Measurements from ENCODE around the gene MMP25.
"Not testable (repeated sequence)": the region's sequence is repeated elsewhere in the genome, so short reads cannot be mapped to it uniquely, and the experiment has no call there.

Gene MMP25

DNA sequence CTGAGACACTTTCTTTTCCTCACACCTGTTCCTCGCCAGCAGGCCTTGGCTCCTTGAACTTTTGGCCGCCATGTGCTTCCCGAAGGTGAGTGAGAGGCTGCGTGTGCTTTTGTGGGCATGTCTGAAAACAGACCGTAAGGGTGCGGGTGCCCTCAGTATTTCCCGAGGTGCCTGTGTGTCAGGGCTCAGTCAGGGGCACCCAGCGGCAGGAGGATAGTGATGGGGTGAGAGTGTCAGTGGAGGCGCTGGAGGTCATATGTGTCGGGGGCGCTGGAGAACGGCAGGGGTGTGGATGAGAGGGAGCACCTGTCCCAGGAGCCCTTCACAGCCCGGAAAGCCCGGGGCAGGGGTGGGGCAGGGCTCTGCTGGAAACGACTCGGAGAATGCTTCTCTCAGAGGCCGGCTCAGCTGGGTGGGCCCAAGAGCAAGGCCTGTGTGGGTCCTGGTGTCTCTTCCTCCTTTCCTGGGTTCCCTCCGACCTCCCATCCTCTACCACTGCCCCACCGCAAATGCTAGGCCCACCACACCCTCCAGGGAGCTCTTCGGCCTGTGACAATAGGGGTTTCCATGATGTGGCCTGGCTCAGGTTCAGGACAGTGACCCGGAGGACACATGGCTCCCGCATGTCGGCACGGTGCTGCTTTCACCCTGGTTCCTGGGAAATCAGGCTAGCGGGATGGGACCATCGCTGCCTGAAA, 19.5 kb downstream of the MMP25 start:
- H3K27me3 ChIP-seq (ENCODE audit: control insufficient read depth, insufficient read depth, low read length), result no peaks in the 10 kb centered on the region
- no peaks in the 10 kb centered on the region for H3K36me3 ChIP-seq (ENCODE audit: control insufficient read depth, insufficient read depth, low read length)
- peaks cover 2% of the 10 kb centered on the region; the same call in 1 of the 2 replicates for H3K4me1 ChIP-seq (ENCODE audit: control insufficient read depth, insufficient read depth, low read length)
- no peak overlapping the region for H3K27ac ChIP-seq (ENCODE audit: low read length)
- WGBS (ENCODE audit: insufficient coverage, insufficient read length), result no CpG with 5 or more reads among the region's 26 CpGs
- no peak overlapping the region for H3K4me3 ChIP-seq (ENCODE audit: low read length)
- H3K9me3 ChIP-seq (ENCODE audit: control insufficient read depth, insufficient read depth, low read length), result no peaks in the 10 kb centered on the region
- no peak for DNase-seq (ENCODE audit: low read depth, low spot score)

DNA sequence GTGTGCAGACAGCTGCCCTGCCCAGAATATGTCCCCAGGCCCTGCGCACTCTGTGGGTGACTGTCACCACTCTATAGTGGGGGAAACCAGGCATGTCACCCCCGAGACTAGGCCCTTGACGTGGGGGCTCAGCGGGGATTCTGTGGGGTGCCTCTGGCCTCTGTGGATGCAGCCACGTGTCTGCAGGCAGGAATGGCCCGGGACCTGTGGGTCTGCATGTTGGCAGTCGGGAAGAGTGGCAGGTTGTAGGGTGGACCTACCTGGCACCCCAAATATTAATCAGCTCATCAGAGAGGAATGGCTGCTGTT, 20.0 kb downstream of the MMP25 start:
- H3K27ac ChIP-seq (ENCODE audit: low read length), result no peak overlapping the region
- DNase-seq (ENCODE audit: low read depth, low spot score), result no peak
- no peaks in the 10 kb centered on the region for H3K27me3 ChIP-seq (ENCODE audit: control insufficient read depth, insufficient read depth, low read length)

DNA sequence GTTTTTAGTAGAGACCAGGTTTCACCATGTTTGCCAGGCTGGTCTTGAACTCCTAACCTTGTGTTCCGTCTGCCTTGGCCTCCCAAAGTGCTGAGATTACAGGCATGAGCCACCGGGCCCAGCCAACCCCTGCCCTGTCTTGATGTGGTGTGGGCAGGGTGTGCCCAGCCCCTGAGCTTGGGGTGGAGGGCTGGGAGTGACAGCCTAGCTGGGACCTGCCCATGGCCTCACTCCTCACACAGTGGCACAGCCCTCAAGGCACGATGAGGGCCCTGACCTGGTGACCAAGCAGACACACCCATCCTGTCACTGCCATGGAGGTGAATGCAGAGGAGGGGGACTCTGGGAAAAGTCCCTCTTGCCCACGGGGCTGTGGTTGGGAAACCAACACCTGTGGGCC, 22.1 kb downstream of the MMP25 start:
- Histone ChIP-seq H3K4me1 (ENCODE audit: control insufficient read depth, insufficient read depth, low read length) (peaks cover 2% of the 10 kb centered on the region; the same call in 1 of the 2 replicates), H3K9me3 (ENCODE audit: control insufficient read depth, insufficient read depth, low read length) (no peaks in the 10 kb centered on the region), H3K27ac (ENCODE audit: low read length) (no peak overlapping the region), H3K4me3 (ENCODE audit: low read length) (no peak overlapping the region), H3K36me3 (ENCODE audit: control insufficient read depth, insufficient read depth, low read length) (no peaks in the 10 kb centered on the region), H3K27me3 (ENCODE audit: control insufficient read depth, insufficient read depth, low read length) (no peaks in the 10 kb centered on the region)
- WGBS (ENCODE audit: insufficient coverage, insufficient read length), result no CpG with 5 or more reads among the region's 4 CpGs
- DNase-seq (ENCODE audit: low read depth, low spot score), result no peak

More for the DNA sequence above, 20.0 kb downstream of the MMP25 start:
- H3K4me3 ChIP-seq (ENCODE audit: low read length), result no peak overlapping the region
- WGBS (ENCODE audit: insufficient coverage, insufficient read length), result no CpG with 5 or more reads among the region's 7 CpGs
- H3K36me3 ChIP-seq (ENCODE audit: control insufficient read depth, insufficient read depth, low read length), result no peaks in the 10 kb centered on the region
- peaks cover 2% of the 10 kb centered on the region; the same call in 1 of the 2 replicates for H3K4me1 ChIP-seq (ENCODE audit: control insufficient read depth, insufficient read depth, low read length)
- no peaks in the 10 kb centered on the region for H3K9me3 ChIP-seq (ENCODE audit: control insufficient read depth, insufficient read depth, low read length)

DNA sequence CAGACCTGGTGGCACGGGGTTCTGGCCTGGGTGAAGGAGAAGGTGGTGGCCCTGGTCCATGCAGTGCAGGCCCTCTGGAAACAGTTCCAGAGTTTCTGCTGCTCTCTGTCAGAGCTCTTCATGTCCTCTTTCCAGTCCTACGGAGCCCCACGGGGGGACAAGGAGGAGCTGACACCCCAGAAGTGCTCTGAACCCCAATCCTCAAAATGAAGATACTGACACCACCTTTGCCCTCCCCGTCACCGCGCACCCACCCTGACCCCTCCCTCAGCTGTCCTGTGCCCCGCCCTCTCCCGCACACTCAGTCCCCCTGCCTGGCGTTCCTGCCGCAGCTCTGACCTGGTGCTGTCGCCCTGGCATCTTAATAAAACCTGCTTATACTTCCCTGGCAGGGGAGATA, 22.8 kb downstream of the MMP25 start:
- not testable (repeated sequence) for H3K27ac ChIP-seq (ENCODE audit: low read length); DNase-seq (ENCODE audit: low read depth, low spot score); H3K27me3 ChIP-seq (ENCODE audit: control insufficient read depth, insufficient read depth, low read length); H3K4me1 ChIP-seq (ENCODE audit: control insufficient read depth, insufficient read depth, low read length); H3K36me3 ChIP-seq (ENCODE audit: control insufficient read depth, insufficient read depth, low read length); H3K9me3 ChIP-seq (ENCODE audit: control insufficient read depth, insufficient read depth, low read length); H3K4me3 ChIP-seq (ENCODE audit: low read length)
- WGBS (ENCODE audit: insufficient coverage, insufficient read length), result no CpG with 5 or more reads among the region's 11 CpGs

DNA sequence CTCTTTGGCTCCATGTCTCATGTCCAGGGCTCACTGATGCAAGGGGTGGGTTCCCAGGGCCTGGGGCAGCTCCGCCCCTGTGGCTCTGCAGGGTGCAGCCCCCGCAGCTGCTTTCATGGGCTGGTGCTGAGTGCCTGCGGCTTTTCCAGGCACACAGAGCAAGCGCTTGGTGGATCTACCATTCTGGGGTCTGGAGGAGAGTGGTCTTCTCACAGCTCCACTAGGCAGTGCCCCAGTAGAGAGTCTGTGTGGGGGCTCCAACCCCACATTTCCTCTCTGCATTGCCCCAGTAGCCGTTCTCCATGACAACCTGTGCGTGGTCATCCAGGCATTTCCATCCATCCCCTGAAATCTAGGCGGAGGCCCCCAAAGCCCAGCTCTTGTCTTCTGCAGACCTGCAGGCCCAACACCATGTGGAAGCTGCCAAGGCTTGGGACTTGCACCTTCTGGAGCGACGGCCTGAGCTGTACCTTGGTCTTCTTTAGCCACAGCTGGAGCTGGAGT, 24.3 kb downstream of the MMP25 start:
- no CpG with 5 or more reads among the region's 9 CpGs for WGBS (ENCODE audit: insufficient coverage, insufficient read length)
- Histone ChIP-seq H3K9me3 (ENCODE audit: control insufficient read depth, insufficient read depth, low read length) (no peaks in the 10 kb centered on the region), H3K4me3 (ENCODE audit: low read length) (no peak overlapping the region), H3K36me3 (ENCODE audit: control insufficient read depth, insufficient read depth, low read length) (no peaks in the 10 kb centered on the region), H3K27ac (ENCODE audit: low read length) (no peak overlapping the region), H3K27me3 (ENCODE audit: control insufficient read depth, insufficient read depth, low read length) (no peaks in the 10 kb centered on the region), H3K4me1 (ENCODE audit: control insufficient read depth, insufficient read depth, low read length) (peaks cover 2% of the 10 kb centered on the region)
- no peak for DNase-seq (ENCODE audit: low read depth, low spot score)

DNA sequence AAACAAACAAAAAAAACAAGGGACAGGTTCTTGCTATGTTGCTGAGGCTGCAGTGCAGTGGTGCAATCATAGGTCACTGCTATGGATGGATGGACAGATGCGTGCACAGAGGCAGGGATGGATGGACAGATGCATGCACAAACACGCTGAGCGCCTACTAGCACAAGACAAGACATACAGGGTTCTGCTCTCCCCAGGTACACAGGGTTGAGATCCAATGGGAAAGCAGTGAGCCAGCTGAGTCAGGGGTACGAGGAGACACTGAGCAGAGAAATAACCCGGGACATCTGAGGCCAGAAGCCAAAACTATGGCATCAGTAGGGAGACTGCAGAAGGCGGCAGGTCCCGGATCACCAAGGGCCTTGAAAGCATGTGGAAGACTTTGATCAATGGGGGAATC, 25.3 kb downstream of the MMP25 start:
- H3K9me3 ChIP-seq (ENCODE audit: control insufficient read depth, insufficient read depth, low read length), result no peaks in the 10 kb centered on the region
- peaks cover 5% of the 10 kb centered on the region for H3K4me1 ChIP-seq (ENCODE audit: control insufficient read depth, insufficient read depth, low read length)
- H3K27ac ChIP-seq (ENCODE audit: low read length), result no peak overlapping the region
- H3K36me3 ChIP-seq (ENCODE audit: control insufficient read depth, insufficient read depth, low read length), result no peaks in the 10 kb centered on the region
- WGBS (ENCODE audit: insufficient coverage, insufficient read length), result no CpG with 5 or more reads among the region's 7 CpGs
- no peaks in the 10 kb centered on the region for H3K27me3 ChIP-seq (ENCODE audit: control insufficient read depth, insufficient read depth, low read length)
- no peak overlapping the region for H3K4me3 ChIP-seq (ENCODE audit: low read length)
- DNase-seq (ENCODE audit: low read depth, low spot score), result no peak

DNA sequence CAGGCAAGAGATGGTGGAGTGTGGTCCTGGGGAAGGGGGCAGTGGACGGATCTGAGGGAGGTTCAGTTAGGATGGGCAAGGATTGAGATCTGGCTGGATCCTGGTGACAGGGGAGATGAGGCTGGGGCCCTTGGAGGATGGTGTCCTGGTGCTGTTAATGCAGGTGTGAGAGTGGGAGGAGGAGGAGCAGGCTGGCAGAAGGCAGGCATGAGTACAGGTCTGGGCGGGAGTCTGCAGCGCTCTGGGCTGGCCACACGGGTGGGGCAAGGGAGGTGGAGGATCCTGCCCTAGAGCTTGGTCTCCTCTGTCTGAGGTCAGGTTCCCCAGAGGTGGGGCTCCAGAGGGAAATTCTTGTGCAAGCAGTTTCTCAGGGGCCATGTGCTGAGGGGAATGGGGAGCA, 25.8 kb downstream of the MMP25 start:
- not testable (repeated sequence) for DNase-seq (ENCODE audit: low read depth, low spot score); H3K4me3 ChIP-seq (ENCODE audit: low read length); H3K9me3 ChIP-seq (ENCODE audit: control insufficient read depth, insufficient read depth, low read length); H3K27me3 ChIP-seq (ENCODE audit: control insufficient read depth, insufficient read depth, low read length); H3K27ac ChIP-seq (ENCODE audit: low read length); H3K4me1 ChIP-seq (ENCODE audit: control insufficient read depth, insufficient read depth, low read length); H3K36me3 ChIP-seq (ENCODE audit: control insufficient read depth, insufficient read depth, low read length)
- WGBS (ENCODE audit: insufficient coverage, insufficient read length), result no CpG with 5 or more reads among the region's 4 CpGs

DNA sequence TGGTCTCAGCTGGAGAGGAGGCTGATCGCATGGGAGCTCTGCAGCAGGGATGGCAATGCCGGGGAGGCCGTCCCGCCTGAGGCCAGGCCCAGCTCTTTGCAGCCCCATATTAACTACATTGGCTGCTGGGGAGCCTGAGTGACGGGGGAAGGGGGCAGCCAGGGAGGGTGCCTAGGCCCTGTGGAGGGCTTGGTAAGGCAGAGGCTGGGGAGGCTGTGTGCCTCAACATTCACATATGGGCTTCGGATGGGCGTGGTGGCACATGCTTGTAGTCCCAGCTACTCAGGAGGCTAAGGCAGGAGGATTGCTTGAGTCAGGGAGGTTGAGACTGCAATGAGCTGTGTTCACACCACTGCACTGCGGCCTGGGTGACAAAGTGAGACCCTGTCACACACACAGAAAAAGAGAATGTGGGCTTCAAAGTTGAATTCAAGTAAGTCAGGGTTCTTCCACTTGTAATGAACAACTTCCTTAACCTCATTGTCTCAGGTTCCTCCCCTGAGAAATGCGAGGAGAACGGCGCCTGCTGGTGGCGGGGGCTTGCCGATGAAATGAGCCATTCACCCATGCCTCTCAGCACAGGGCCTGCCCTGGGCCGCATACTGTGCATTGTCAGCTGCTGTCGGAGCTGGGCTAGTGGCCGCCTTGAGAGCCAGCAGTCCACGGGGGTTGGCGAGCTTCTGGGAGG, 26.4 kb downstream of the MMP25 start:
- not testable (repeated sequence) for H3K36me3 ChIP-seq (ENCODE audit: control insufficient read depth, insufficient read depth, low read length); H3K27ac ChIP-seq (ENCODE audit: low read length); H3K27me3 ChIP-seq (ENCODE audit: control insufficient read depth, insufficient read depth, low read length); DNase-seq (ENCODE audit: low read depth, low spot score); H3K4me1 ChIP-seq (ENCODE audit: control insufficient read depth, insufficient read depth, low read length); H3K9me3 ChIP-seq (ENCODE audit: control insufficient read depth, insufficient read depth, low read length); H3K4me3 ChIP-seq (ENCODE audit: low read length)
- no CpG with 5 or more reads among the region's 18 CpGs for WGBS (ENCODE audit: insufficient coverage, insufficient read length)

DNA sequence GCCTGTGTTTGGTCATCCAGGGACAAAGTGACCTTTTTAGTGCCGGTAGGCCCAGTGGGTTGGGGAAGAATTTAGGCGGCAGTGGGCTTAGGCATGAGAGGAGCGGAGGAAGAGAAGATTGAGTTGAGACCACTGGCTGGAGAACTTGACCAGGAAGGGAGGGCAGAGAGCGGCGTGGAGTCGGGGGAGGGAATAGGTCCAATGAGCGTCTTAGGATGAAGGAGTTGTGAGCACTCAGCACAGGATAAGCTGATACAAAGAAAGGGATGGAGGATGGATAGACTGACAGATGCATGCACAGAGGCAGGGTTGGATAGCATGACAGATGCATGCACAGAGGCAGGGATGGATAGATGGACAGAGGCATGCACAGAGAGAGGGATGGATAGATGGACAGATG, 27.1 kb downstream of the MMP25 start:
- Histone ChIP-seq H3K4me1 (ENCODE audit: control insufficient read depth, insufficient read depth, low read length) (peaks cover 5% of the 10 kb centered on the region), H3K27me3 (ENCODE audit: control insufficient read depth, insufficient read depth, low read length) (no peaks in the 10 kb centered on the region), H3K27ac (ENCODE audit: low read length) (no peak overlapping the region), H3K4me3 (ENCODE audit: low read length) (no peak overlapping the region), H3K9me3 (ENCODE audit: control insufficient read depth, insufficient read depth, low read length) (no peaks in the 10 kb centered on the region), H3K36me3 (ENCODE audit: control insufficient read depth, insufficient read depth, low read length) (no peaks in the 10 kb centered on the region)
- no peak for DNase-seq (ENCODE audit: low read depth, low spot score)
- WGBS (ENCODE audit: insufficient coverage, insufficient read length), result no CpG with 5 or more reads among the region's 7 CpGs

DNA sequence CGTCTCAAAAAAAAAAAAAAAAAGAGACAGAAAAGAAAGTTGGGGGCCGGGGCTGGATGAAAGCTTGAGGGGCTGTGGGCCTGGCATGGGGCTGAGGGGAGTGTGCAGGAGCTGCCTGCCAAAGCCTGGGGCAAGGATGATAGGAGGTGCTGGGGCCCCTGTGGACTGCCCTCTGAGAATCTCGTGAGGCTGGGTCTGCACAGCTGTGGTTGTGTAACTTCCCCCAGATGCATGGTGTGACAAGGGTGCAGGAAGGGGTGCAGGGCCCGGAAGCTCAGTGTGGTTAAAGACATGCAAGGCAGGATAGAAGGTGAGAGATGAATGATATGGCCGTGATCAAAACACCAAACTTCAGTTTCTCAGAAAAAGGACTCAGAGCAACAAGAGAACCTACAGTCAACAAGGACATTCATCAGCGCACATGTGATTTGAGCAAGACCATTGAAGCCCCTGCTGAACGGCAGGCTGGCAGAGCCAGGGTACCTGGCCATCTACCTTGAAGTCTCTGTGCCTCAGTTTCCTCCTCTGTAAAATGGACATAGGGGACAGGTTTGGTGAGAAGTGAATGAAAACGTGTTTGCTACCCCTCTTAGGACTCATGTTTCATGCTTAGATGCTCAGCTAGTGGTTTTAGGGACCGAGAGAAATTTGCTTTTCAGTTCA, 28.6 kb downstream of the MMP25 start:
- peaks cover 5% of the 10 kb centered on the region for H3K4me1 ChIP-seq (ENCODE audit: control insufficient read depth, insufficient read depth, low read length)
- no peaks in the 10 kb centered on the region for H3K27me3 ChIP-seq (ENCODE audit: control insufficient read depth, insufficient read depth, low read length)
- no peak for DNase-seq (ENCODE audit: low read depth, low spot score)
- no CpG with 5 or more reads among the region's 9 CpGs for WGBS (ENCODE audit: insufficient coverage, insufficient read length)
- H3K36me3 ChIP-seq (ENCODE audit: control insufficient read depth, insufficient read depth, low read length), result no peaks in the 10 kb centered on the region
- no peak overlapping the region for H3K4me3 ChIP-seq (ENCODE audit: low read length)
- no peak overlapping the region for H3K27ac ChIP-seq (ENCODE audit: low read length)
- H3K9me3 ChIP-seq (ENCODE audit: control insufficient read depth, insufficient read depth, low read length), result no peaks in the 10 kb centered on the region
